Right lobe of liver (tissue), 6 donors: ENCODE results near the gene NXF2. TPM values are rescaled to one million over a fixed set of nuclear protein-coding genes. Genes with fewer than 3 reads are reported as not detected.
A peak's percentile ranks its signal among the peaks of the same experiment; 100 is the strongest.

ENCODE experiments used
- ATAC-seq, 4 donors: fragments of 200-7000 bp; cut with Tn5 transposase; one replicate each; pipeline ENCODE4 v1.9.1; 2020; ENCODE audit warnings: mild to moderate bottlenecking in 4 of 4, moderate library complexity in 4 of 4
- DNase-seq, 3 donors: peaks; one replicate each; pipeline ENCODE4 v3.0.0-alpha.2; 2020
- H3K27ac ChIP-seq, 3 donors: fragments of 200-600 bp; one replicate each; pipeline ENCODE4 v1.8.0; 2022
- H3K27me3 ChIP-seq, 2 donors: fragments of 200-600 bp; one replicate each; pipeline ENCODE4 v1.8.0; 2022
- H3K36me3 ChIP-seq, 4 donors: fragments of 200-600 bp; sonication (generic) in 1 of 4; one replicate each; pipeline versions ENCODE4 v1.5.1 to v1.8.0; 2017 to 2022; ENCODE audit warnings: control low read depth in 1 of 4
- H3K4me1 ChIP-seq, 4 donors: fragments of 200-600 bp; sonication (generic) in 1 of 4; one replicate each; pipeline versions ENCODE4 v1.5.1 to v1.8.0; 2017 to 2022; ENCODE audit warnings: control low read depth in 1 of 4
- H3K4me3 ChIP-seq, 3 donors: fragments of 200-600 bp; one replicate each; pipeline ENCODE4 v1.8.0; 2022
- H3K9me3 ChIP-seq, 4 donors: fragments of 200-600 bp; sonication (generic) in 1 of 4; one replicate each; pipeline versions ENCODE4 v1.5.1 to v1.8.0; 2017 to 2022; ENCODE audit warnings: control low read depth in 1 of 4
- POLR2A ChIP-seq: fragments of 450-650 bp; IDR thresholded peaks from one replicate; pipeline ENCODE4 v1.6.1; 2017; ENCODE audit warnings: antibody characterized with exemption, mild to moderate bottlenecking
- WGBS: methylation state at CpG from one replicate; pipeline ENCODE4 v1.1.6; 2018; ENCODE audit warnings: low coverage, low lambda C conversion rate; ENCODE audit not compliant: insufficient coverage; ENCODE audit errors: missing lambda C conversion rate; 5-methylcytosine and 5-hydroxymethylcytosine counted together
- intact Hi-C, 2 donors: fragments of 100-400 bp; cut with DNase I; formaldehyde crosslinking; loops; one replicate each; pipeline versions ENCODE4 v1.11.2 to v1.14.1; 2022
- total RNA-seq, 6 experiments: library from RNA; depleted of rRNA in 2 of 6; stranded (reverse); fragments of >200 nt in 2 of 6; fragmentation: NEBNext Ultra II Directional in 3 of 6; extraction: Animal tissue kit (Norgen Biotek cat#: 25700) in 3 of 6; gene quantifications; one replicate each; pipeline versions ENCODE4 v1.1.0 to v1.2.4, GENCODE V29; 2016 to 2023
- TF ChIP-seq, protein P1 (sequence below), 4 donors: fragments of 200-600 bp in 3 of 4; fragments of 450-650 bp in 1 of 4; IDR thresholded peaks; one replicate each; pipeline versions ENCODE4 v1.5.1 to v1.8.0; 2016 to 2022; ENCODE audit warnings: antibody characterized with exemption in 4 of 4, mild to moderate bottlenecking in 2 of 4
- donor health status: DM: no; HTN: yes; CAD: no.
- donor health status: DM: no; HTN: no; CAD: no.
- donor health status: DM: no; HTN: no; CAD: no.
- donor health status: DM: no; HTN: yes; CAD: no.
- donor health status: DM: no; HTN: yes; CAD: no.

NXF2 gene
- total RNA-seq, 6 experiments from 2014 or later = not detected

GRCh38 chrX:102339312-102340298 lies 92.6 kb downstream of the NXF2 start:
- TF ChIP-seq, protein P1, sequence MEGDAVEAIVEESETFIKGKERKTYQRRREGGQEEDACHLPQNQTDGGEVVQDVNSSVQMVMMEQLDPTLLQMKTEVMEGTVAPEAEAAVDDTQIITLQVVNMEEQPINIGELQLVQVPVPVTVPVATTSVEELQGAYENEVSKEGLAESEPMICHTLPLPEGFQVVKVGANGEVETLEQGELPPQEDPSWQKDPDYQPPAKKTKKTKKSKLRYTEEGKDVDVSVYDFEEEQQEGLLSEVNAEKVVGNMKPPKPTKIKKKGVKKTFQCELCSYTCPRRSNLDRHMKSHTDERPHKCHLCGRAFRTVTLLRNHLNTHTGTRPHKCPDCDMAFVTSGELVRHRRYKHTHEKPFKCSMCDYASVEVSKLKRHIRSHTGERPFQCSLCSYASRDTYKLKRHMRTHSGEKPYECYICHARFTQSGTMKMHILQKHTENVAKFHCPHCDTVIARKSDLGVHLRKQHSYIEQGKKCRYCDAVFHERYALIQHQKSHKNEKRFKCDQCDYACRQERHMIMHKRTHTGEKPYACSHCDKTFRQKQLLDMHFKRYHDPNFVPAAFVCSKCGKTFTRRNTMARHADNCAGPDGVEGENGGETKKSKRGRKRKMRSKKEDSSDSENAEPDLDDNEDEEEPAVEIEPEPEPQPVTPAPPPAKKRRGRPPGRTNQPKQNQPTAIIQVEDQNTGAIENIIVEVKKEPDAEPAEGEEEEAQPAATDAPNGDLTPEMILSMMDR (IDR thresholded peaks at IDR 0.05) = no peak
- TF ChIP-seq POLR2A = no peak
- Histone ChIP-seq H3K9me3 (no peaks in the 10 kb centered on the region), H3K4me1 (no peaks in the 10 kb centered on the region), H3K36me3 (no peaks in the 10 kb centered on the region), H3K27ac (no peak overlapping the region), H3K27me3 (peaks cover 0 to 13% of the 10 kb centered on the region in 2 donors), H3K4me3 (no peak overlapping the region)
- DNase-seq = peak in 1 of 3 donors; percentile 50
- WGBS = 68% methylated on average over 3 of the region's 19 CpGs
- intact Hi-C loops = no loop called here
- no peak for ATAC-seq

GRCh38 chrX:102341867-102342266 lies 94.9 kb downstream of the NXF2 start:
- H3K27me3 ChIP-seq = peaks cover 0 to 13% of the 10 kb centered on the region in 2 donors
- ATAC-seq (no peak), DNase-seq (no peak)
- H3K27ac ChIP-seq = no peak overlapping the region
- no peaks in the 10 kb centered on the region for H3K9me3 ChIP-seq
- no peaks in the 10 kb centered on the region for H3K4me1 ChIP-seq
- intact Hi-C loops = no loop called here
- WGBS = 8% methylated on average over 2 of the region's 2 CpGs
- no peaks in the 10 kb centered on the region for H3K36me3 ChIP-seq
- no peak overlapping the region for H3K4me3 ChIP-seq
- no peak for TF ChIP-seq POLR2A
- TF ChIP-seq, protein P1 (IDR thresholded peaks at IDR 0.05) = peak in 3 of 4 donors; percentile 21 to 29 (median 23)

- peak; percentile 45 to 56 (median 54) for DNase-seq
- WGBS = 23% methylated on average over 3 of the region's 3 CpGs
- Histone ChIP-seq H3K4me3 (no peak overlapping the region), H3K27me3 (peaks cover 0 to 10% of the 10 kb centered on the region in 2 donors), H3K4me1 (no peaks in the 10 kb centered on the region), H3K27ac (no peak overlapping the region), H3K9me3 (no peaks in the 10 kb centered on the region), H3K36me3 (no peaks in the 10 kb centered on the region)
- TF ChIP-seq, protein P1 (IDR thresholded peaks at IDR 0.05) = peak; percentile 55 to 85 (median 84)
- TF ChIP-seq POLR2A = no peak
- peak; percentile 58 to 70 (median 67) for ATAC-seq
- intact Hi-C loops = no loop called here
Observed at GRCh38 chrX:102345916-102346315, 98.9 kb downstream of the NXF2 start.

Other genes with a start within 250 kb of the NXF2 start
- gene TCEAL2, start 121.5 kb upstream of the NXF2 start, total RNA-seq = not detected
- gene TCEAL6, start 104.7 kb upstream of the NXF2 start, total RNA-seq = not detected
- gene BEX5, start 91.2 kb upstream of the NXF2 start, total RNA-seq = 1 to 10 TPM in 3 of 6 experiments, under 1 TPM in 2, not detected in 1; 0.81 to 2.4 (median 1.1) TPM
- gene TCP11X1, start 31.9 kb upstream of the NXF2 start, total RNA-seq = not detected
- under 1 TPM in 1 of 6 experiments, not detected in 5; 0.12 TPM for gene NXF2B, start 192.8 kb downstream of the NXF2 start, total RNA-seq
- not detected for gene TCP11X2, start 224.6 kb downstream of the NXF2 start, total RNA-seq